Measurements from ENCODE around the gene OTX1. TPM values are rescaled to one million over a fixed set of nuclear protein-coding genes. Genes with fewer than 3 reads are reported as not detected.
A peak's percentile ranks its signal among the peaks of the same experiment; 100 is the strongest.

Gene OTX1
- total and polyA plus RNA-seq, 9 of the 15 experiments (the other 6 are each of a cell fraction or from before 2014, with no cell fraction given), result 0.18 to 7.1 (median 0.58) TPM

DNA sequence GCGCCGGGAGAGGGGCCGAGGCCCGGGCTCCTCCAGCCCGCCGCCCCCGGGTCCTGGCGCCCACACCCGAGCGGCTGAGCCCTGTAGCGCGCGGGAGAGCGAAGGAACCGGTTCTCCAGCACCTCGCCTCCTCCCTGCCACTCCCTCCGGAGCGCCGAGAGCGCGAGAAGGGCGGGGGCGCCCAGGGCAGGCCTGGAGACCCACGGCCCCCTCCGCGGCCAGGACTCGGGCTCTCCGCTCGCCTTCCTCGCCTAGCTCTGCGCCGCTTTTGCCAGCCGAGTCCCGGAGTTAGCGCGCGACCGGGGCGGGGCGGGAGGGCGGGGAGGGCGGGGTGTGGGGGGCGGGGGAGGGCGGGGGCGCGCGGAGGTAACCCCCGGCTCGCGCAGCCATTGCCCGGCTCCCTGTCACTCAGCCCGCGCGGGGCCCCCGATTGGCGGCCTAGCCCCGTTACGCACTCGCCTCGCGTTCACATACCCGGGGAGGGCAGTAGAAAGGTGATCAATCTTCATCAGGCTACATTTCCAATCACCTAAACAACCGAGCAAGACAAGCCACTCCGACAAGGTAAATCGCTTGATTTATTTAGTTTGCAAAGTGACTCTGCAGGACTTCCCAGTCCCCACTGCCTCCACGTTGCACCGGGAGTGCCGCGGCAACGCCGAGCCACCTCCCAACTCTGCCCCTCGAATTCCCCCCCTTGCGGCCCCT, at the start of gene OTX1 (continued):
- TF ChIP-seq ZKSCAN3 (CRISPR knock-in tag; IDR thresholded peaks at IDR 0.05) (no peak), ZNF444 (CRISPR knock-in tag; IDR thresholded peaks at IDR 0.05) (no peak), FOXP1 (CRISPR knock-in tag; IDR thresholded peaks at IDR 0.05) (no peak), ZNF445 (CRISPR knock-in tag; IDR thresholded peaks at IDR 0.05; ENCODE audit: low read depth) (no peak), SMC3 (conservative IDR thresholded peaks at IDR 0.05; ENCODE audit: insufficient read depth, low read depth, low read length) (no peak), U2AF2 (optimal IDR thresholded peaks at IDR 0.05; ENCODE audit: low read depth, low read length) (no peak), ZNF217 (CRISPR knock-in tag; IDR thresholded peaks at IDR 0.05) (no peak), SUPT5H (IDR thresholded peaks at IDR 0.05) (peak; percentile 82), ZNF347 (CRISPR knock-in tag; IDR thresholded peaks at IDR 0.05; ENCODE audit: low read depth) (no peak), POU5F1 (IDR thresholded peaks at IDR 0.05; ENCODE audit: borderline replicate concordance, low read depth, low read length, partially characterized antibody) (no peak), MAFK (IDR thresholded peaks at IDR 0.05; ENCODE audit: low read length) (no peak), CCAR2 (IDR thresholded peaks at IDR 0.05; ENCODE audit: low read depth, low read length) (no peak), POLR2B (IDR thresholded peaks at IDR 0.05; ENCODE audit: low read depth, partially characterized antibody) (no peak), ZNF133 (CRISPR knock-in tag; IDR thresholded peaks at IDR 0.05) (no peak), CBX3 (IDR thresholded peaks at IDR 0.05; ENCODE audit: borderline replicate concordance in 1 of 2, low read length in 2 of 2) (0 out of 3 replicates have a peak, but pooled peaks of 1 of the 2 experiments have one; percentile 12)
- TF ChIP-seq, protein P1, sequence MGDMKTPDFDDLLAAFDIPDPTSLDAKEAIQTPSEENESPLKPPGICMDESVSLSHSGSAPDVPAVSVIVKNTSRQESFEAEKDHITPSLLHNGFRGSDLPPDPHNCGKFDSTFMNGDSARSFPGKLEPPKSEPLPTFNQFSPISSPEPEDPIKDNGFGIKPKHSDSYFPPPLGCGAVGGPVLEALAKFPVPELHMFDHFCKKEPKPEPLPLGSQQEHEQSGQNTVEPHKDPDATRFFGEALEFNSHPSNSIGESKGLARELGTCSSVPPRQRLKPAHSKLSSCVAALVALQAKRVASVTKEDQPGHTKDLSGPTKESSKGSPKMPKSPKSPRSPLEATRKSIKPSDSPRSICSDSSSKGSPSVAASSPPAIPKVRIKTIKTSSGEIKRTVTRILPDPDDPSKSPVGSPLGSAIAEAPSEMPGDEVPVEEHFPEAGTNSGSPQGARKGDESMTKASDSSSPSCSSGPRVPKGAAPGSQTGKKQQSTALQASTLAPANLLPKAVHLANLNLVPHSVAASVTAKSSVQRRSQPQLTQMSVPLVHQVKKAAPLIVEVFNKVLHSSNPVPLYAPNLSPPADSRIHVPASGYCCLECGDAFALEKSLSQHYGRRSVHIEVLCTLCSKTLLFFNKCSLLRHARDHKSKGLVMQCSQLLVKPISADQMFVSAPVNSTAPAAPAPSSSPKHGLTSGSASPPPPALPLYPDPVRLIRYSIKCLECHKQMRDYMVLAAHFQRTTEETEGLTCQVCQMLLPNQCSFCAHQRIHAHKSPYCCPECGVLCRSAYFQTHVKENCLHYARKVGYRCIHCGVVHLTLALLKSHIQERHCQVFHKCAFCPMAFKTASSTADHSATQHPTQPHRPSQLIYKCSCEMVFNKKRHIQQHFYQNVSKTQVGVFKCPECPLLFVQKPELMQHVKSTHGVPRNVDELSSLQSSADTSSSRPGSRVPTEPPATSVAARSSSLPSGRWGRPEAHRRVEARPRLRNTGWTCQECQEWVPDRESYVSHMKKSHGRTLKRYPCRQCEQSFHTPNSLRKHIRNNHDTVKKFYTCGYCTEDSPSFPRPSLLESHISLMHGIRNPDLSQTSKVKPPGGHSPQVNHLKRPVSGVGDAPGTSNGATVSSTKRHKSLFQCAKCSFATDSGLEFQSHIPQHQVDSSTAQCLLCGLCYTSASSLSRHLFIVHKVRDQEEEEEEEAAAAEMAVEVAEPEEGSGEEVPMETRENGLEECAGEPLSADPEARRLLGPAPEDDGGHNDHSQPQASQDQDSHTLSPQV (IDR thresholded peaks at IDR 0.05), result 0 out of 2 replicates have a peak, but pooled peaks have one; percentile 7
- TF ChIP-seq, protein P2, sequence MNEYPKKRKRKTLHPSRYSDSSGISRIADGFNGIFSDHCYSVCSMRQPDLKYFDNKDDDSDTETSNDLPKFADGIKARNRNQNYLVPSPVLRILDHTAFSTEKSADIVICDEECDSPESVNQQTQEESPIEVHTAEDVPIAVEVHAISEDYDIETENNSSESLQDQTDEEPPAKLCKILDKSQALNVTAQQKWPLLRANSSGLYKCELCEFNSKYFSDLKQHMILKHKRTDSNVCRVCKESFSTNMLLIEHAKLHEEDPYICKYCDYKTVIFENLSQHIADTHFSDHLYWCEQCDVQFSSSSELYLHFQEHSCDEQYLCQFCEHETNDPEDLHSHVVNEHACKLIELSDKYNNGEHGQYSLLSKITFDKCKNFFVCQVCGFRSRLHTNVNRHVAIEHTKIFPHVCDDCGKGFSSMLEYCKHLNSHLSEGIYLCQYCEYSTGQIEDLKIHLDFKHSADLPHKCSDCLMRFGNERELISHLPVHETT (CRISPR knock-in tag; conservative IDR thresholded peaks at IDR 0.05 in 1 of 2, IDR thresholded peaks at IDR 0.05 in 1 of 2), result peak in 1 of 2 experiments; percentile 33; a peak in 1 of 4 replicates
- TF ChIP-seq, protein P3, sequence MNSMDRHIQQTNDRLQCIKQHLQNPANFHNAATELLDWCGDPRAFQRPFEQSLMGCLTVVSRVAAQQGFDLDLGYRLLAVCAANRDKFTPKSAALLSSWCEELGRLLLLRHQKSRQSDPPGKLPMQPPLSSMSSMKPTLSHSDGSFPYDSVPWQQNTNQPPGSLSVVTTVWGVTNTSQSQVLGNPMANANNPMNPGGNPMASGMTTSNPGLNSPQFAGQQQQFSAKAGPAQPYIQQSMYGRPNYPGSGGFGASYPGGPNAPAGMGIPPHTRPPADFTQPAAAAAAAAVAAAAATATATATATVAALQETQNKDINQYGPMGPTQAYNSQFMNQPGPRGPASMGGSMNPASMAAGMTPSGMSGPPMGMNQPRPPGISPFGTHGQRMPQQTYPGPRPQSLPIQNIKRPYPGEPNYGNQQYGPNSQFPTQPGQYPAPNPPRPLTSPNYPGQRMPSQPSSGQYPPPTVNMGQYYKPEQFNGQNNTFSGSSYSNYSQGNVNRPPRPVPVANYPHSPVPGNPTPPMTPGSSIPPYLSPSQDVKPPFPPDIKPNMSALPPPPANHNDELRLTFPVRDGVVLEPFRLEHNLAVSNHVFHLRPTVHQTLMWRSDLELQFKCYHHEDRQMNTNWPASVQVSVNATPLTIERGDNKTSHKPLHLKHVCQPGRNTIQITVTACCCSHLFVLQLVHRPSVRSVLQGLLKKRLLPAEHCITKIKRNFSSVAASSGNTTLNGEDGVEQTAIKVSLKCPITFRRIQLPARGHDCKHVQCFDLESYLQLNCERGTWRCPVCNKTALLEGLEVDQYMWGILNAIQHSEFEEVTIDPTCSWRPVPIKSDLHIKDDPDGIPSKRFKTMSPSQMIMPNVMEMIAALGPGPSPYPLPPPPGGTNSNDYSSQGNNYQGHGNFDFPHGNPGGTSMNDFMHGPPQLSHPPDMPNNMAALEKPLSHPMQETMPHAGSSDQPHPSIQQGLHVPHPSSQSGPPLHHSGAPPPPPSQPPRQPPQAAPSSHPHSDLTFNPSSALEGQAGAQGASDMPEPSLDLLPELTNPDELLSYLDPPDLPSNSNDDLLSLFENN (IDR thresholded peaks at IDR 0.05; ENCODE audit: low read depth in 2 of 2, low read length in 2 of 2), result no peak
